Mucosa of gallbladder (tissue), 1 donor: ENCODE data around the gene KCNIP3. TPM values are rescaled to one million over a fixed set of nuclear protein-coding genes. Genes with fewer than 3 reads are reported as not detected.

Experiments used
- DNase-seq: peaks from one replicate; pipeline ENCODE4 v3.0.0-alpha.2; 2020; ENCODE audit warnings: low spot score
- total RNA-seq: library from RNA; stranded (reverse); gene quantifications from one replicate; pipeline ENCODE4 v1.2.1, GENCODE V29; 2021
- donor health status: DM: no; HTN: no; CAD: no.

Gene KCNIP3
- total RNA-seq, 1 donor from 2014 or later = 24.3 TPM

DNA sequence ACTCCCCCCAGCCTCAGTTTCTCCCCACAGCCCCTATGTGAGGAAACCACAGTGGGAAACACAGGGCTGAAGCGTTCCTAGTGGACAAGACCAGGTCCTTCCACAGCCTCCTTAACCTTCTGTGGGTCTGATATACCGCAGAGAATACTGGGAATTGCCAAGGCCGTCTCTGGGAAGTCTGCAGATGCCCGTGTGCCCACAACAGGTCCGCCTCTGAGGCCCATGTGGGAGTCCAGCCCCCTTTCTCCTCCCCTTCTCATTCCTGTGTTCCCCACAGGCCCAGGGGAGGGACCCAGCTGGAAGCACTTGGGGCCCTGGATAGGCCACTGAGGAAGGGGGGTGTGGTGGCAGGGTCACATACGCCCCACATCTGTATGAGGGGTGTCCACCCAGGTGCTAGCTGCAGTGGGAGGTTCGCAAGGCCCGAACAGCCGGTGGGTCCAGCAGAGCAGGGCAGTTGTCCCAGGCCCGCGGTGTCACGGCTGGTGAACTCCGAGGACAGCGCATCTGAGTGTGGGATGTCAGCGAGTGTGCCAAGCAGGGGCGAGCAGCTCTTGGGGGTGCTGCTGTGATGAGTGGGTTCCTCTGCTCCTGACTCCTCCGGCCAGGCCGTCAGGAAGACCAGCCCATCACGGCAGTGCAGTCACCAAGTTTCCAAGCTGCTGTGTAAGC, 2.4 kb upstream of the KCNIP3 start:
- DNase-seq = no peak

DNA sequence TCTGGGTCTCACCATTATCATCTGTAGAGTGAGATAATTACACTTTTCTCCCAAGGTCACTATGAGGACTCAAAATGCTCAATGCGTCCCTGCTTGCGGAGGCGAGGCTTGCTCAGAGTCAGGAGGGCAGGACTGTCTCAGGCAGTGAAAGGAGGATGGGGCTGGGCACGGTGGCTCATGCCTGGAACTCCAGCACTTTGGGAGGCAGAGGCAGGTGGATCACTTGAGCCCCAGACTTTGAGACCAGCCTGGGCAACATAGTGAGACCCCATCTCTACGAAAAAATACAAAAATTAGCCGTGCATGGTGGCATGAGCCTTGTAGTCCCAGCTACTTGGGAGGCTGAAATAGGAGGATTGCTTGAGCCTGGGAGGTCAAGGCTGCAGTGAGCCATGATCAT, 1.8 kb upstream of the KCNIP3 start:
- DNase-seq = no peak

DNA sequence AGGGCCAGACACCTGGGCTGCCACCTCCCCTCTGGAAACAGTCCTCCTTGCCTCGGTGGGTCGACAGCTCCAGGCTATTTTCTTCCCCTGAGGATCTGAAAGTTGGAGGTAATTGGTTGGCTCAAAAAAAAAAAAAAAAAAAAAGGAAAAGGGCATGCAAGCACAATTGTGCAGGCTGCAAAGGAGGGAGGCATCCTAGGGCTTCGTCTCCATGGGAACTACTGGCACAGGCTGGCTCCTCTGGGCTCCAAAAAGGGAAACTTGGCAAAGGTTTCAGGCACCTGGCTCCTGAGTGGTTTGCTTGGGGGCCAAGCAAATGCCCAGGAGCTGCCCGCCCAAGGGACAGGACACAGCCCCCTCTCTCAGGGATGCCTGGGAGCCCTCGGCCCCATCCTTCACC, 1.1 kb upstream of the KCNIP3 start:
- no peak for DNase-seq

DNA sequence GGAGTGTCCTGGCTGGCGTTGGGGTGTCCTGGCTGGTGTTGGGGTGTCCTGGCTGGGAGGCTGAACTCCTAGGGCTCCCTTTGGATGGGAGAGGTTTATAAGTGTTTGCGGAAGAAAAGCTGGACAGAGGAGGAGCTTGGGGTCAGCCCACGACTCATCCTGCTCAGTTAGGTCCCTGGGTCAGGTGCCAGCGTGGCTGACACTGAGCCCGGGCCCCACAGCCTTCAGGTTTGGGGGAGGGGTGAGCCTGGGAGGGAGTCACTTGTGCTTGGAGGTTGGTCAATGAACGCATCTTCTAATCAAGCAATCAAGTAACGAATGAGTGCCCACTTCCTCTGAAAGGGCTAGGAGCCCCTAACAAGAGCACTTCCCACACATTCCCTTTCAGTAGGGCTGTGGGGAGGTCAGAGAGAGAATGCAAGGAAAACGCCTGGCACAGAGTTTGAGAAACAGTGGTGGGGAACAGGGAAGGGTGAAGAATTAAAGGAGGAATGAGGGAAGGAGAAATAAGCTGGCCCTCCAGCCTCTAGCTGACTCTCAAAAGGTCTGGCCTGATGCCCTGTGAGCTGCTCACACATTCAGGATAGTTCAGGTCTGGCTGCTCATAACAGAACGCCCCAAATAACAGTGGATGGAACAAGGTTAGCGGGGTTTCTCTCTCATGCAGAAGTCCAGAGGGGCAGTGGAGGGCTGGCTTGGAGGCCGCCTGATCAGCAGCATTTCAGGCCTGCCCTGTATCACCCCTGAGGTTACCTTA, 670 bp downstream of the KCNIP3 start:
- DNase-seq = no peak

DNA sequence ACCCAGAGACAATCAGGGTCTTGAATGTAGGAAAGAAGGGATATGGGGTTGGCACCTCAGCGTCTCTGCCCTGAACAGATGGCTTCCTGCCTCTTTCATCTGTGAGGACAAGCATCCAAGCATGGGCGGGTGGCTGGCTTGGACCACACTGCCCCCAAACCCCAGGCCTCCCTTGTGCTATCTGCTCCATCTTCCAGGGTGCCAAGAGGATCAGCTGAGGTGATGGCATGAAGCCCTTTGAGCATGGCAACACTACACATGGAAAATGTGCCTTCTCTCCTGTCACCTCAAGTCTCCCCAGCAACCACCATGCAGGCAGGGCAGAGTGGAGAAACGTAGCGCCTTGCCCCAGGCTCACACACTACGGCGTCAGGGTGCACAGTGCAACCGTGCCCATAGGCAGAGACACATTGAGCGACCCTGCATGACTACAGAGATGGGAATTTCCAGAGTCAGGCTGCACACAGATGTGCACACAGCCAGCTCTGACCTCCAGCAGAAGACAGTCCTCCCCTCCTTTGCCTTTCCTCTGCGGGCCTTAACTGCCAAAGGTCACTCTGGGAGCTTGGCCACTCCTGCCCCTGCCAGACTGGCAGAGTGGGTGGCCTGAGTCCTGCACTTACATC, 1.5 kb downstream of the KCNIP3 start:
- no peak for DNase-seq

DNA sequence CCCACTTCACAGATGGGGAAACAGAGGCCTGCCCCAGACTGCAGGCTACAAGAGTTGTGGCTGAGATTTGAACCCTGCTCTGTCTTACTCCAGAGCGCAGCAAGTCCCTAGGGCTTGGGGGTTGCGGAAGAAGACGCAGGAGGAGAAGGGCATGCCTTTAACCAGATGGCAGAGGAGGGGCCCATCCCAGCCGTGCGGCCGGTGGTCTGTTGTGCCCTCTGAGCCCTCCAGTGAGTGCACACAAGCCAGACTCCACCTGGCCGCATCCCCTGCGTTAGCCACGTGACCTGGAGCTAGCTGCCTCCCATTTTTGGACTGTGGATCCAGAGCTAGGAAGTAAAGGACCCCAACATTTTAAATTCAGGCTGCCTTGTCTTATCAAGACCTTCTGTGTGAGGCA, 2.8 kb downstream of the KCNIP3 start:
- DNase-seq = no peak

DNA sequence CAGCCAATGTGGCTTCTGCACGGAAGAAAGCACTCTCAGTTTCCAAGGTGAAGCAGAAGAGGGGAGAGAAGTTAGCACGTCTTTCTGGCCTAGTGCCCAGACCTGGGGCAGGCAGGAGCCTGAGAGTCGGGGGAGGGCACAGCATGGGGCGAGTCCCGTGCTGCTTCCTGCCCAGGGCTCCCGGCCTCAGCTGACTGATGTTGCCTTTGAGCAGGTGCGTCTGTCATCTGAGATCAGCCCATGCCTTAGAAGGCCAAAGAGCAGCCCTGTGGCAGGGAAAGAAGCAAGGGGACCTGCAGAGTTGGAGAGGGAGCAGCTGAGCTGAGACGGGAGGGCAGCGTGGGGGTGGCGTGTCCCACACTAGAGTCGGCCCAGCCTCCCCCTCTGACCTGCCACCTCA, 3.3 kb downstream of the KCNIP3 start:
- DNase-seq = peak; percentile 61

DNA sequence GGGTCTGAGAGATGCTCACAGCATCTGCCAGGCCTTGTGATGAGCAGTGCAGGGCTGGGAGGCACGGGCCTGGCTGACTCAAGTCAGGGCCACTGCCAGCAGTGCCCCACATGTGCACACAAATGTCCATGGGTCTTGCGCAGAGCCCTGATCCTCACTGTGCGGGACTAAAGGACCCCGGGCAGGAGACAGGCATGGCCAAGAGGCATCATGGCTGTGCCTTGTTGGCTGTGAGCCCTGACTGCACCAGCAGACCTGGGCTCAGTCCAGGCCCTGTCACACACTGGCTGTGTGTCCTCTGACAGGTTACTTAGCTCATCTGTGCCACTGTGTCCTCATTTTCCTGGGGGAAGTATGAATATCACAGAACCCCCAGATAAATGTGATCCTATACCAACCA, 4.0 kb downstream of the KCNIP3 start:
- no peak for DNase-seq

DNA sequence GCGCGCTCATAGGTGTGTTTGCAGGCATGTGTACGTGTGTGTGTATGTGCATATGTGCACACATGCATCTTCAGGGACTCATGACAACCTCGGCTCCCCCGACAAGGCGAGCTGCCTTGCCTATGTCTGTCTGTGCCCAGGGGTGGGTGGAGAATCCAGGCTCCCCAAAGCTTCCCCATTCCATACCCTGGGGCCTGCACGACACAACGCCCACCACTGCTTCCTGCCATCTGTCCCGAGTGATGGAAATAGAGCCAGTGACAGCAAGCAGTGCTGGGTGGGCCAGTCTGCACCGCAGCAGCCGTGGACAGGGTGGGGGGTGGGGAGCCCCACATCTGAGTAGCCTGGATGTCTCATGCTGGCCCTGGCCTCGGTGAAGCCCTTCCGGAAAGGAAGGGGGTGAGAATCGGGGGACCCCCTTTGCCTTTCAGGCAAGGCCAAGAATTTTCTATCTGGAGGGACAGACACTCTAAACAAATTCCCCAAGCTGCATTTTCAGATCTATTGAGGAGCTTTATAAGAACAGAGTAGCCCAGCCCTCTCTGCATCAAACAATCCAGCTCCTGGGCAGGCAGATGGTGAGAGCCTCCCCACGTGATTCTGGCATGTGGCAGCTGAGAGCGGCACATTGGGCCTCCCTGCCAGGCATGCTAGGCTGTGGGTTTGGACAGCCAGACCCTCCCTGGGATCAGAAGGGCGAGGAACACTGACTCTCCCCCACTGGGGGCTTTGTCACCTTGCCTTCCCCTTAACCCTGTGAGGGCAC, 4.9 kb downstream of the KCNIP3 start:
- DNase-seq = no peak

DNA sequence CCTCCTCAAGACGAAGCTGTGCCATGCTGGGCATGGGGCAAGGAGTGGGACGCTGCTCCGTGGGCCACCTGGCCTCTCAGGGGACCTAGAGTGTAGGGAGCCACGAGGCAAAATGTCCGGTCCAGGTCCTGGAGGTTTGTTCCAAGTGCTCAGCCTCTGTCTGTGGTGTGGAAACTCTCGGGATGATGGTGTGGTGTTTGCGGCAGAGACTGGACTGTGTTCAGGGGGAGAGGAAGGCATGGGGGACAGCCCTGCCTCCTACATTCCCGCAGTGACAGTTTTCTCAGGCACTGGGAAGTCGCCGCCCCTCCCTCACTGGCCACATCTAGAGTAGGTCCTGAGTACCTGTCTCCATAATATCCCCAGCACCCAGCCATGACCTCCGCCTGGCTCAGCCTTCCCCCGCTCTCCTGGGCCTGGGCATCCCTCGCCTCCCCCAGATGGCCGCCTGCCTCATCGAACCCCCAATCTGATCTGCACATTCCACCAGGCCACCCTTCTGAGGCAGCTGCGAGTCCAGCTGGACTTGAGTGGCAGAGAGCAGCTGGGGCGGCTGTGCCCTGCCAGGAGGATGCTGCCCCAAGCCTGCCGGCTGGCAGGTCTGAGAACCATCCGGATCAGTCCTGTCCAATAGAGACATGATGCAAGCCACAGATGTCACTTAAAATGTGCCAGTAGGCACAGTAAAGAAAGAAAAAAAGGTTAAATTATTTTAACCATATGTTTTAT, 6.2 kb downstream of the KCNIP3 start:
- DNase-seq = no peak

DNA sequence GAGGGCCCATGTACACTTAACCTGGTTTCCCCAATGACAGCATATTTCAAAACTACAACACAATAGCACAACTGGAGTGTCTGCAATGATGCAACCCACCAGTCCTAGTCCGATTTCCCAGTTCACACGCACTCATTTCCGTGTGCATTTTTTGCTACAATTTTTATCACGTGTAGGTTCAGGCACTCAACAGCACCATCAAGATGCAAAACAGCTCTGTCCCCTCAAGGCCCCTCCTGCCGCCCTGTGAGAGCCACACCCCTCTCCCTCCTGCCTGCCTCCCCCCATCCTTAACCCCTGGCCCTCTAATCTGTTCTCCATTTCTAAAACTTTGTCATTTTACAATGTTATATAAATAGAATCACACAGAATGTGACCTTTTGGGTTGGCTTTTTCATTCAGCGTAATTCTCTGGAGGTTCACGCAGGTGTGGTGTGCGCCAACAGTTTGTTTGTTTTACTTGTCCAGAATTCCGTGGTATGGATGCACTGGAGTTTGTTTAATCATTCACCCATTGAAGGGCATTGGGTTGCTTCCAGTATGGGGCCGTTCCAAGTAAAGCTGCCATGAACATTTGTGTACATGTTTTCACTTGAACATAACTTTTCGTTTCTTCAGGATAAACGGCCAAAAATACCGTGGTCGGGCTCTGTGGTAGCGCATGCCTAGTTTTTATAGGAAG, 8.4 kb downstream of the KCNIP3 start:
- peak; percentile 82 for DNase-seq

DNA sequence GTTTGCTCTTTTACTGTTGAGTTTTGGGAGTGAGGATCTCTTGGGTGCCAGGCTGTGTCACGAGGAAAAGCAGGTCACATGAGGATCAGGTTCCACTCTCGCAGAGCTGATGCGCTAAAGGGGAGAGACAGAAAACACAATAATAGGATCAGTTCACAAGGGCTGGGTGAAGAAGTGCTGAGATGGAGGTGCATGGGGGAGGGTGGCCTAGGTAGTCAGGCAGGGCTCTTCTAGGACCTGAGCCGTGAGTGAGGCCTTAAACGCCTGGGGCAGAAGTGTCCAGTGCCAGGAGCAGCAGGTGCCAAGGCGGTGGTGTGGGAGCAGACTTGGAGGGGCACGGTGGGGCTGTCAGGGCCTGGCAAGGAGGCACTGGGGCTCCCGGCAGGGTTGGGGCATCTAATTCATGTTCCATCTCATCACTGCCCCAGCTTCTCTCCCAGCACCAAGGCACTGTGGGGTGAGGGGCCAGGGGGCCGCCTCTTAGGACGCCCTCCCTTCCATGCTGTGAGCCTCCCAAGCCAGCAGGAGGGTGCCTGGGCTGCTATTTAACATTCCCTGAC, 9.3 kb downstream of the KCNIP3 start:
- no peak for DNase-seq

DNA sequence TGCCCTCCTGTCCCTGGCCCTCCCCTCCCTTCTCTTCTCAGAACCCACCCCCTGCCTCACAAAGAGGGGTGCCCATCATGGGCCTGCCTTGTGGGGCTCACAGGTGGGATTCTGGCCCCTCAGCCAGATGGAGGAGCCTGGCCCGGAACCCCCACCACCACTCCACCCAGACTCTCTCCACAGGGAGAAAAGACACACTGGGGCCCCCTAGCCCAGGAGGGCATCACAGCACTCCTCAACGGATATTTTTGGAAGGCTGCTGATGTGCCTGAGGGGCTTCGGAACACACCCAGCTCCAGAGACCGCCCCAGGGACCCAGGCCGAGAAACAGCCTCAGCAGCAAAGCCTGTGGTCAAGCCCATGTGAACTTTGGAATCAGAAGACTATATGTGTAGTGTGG, 9.9 kb downstream of the KCNIP3 start:
- DNase-seq = no peak

DNA sequence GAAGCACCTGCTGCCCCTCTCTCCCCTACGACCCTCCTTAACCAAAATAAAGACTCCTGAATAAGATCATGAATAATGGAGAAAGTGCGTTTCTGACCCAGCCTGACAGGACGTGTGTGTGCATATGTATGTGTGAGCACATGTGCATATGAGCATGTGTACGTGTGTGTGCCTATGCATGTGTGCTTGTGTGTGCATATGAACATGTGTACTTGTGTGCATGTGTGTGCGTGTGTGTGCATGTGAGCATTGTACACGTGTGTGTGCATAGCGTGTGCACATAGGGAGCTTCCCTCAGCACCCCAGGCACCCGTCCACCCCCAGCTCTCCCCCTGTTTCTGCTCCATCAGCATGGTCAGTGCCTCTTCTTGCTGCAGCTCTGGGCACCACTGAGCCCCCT, 10.7 kb downstream of the KCNIP3 start:
- DNase-seq = no peak

DNA sequence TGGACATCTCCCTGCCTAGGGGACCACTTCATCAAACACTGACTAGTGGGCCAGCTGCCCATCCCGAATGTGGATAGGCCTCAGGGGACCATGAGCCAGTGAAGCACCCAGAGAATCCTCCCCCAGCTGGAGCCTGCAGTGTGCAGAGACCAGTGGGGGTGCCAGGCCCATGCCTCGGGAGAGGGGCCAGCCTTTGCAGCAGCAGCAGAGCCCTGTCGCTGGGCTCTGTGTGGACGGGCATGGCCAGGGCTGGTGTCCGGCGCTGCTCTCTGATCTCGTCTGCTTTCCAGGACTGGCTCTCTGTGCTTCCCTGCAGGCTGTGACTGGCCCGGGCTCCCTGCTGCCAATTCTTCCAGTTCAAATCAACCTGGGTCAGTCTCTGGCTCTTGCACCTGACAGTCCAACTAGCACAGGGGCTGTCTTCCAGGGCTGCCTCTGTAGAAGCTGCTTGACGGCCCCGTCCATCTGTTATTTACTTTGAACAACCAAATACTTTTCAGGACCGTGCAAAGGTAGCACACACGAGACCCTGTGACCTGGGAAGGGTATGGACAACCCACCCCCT, 11.4 kb downstream of the KCNIP3 start:
- DNase-seq = no peak

DNA sequence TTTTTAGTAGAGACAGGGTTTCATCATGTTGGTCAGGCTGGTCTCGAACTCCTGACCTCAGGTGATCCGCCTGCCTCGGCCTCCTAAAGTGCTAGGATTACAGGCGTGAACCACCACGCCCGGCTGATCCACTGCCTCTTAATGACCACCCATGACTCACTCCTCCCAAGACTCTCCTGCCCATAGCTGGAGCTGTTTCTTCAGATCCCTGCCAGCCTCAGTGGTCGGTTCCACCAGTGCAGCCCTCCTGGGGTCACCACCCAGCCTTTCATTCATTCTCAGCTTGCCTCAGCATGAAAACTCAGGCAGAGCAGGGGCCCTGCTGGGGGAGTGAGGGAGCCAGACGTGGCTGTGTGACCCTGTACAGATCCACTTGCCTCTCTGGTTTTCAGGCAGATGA, 12.5 kb downstream of the KCNIP3 start:
- no peak for DNase-seq

DNA sequence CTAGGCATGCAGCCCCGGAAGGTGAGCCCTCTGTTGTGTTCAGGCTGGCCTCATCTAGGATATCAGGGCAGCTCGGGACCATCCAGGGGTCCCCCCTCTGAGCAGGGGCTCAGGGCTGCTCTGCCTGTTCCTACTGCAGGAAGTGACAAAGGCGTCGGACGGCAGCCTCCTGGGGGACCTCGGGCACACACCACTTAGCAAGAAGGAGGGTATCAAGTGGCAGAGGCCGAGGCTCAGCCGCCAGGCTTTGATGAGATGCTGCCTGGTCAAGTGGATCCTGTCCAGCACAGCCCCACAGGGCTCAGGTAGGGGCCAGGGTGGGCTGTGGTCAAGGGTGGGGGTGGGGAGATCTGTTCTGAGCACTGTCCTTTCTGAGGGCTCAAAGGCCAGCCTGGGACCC, 13.1 kb downstream of the KCNIP3 start:
- DNase-seq = no peak

DNA sequence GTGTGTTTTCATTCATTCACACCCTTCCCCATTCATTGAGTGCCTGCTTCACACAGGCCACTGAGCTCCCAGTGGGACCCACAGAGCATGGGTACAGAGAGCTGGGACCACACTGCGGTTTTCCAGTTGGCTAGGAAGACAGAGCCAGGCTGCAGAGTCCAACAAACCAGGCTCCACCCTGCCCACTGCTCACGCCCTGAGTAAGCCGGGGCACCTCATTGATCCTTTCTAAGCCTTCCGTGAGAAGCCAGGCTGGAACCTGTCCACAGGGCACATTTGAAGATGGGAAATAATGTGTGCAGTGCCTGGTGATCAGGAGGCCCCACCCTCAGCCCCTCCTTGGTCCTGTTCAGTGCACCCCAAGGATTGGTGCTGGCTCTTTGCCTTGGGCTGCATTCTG, 13.5 kb downstream of the KCNIP3 start:
- DNase-seq = peak; percentile 83

DNA sequence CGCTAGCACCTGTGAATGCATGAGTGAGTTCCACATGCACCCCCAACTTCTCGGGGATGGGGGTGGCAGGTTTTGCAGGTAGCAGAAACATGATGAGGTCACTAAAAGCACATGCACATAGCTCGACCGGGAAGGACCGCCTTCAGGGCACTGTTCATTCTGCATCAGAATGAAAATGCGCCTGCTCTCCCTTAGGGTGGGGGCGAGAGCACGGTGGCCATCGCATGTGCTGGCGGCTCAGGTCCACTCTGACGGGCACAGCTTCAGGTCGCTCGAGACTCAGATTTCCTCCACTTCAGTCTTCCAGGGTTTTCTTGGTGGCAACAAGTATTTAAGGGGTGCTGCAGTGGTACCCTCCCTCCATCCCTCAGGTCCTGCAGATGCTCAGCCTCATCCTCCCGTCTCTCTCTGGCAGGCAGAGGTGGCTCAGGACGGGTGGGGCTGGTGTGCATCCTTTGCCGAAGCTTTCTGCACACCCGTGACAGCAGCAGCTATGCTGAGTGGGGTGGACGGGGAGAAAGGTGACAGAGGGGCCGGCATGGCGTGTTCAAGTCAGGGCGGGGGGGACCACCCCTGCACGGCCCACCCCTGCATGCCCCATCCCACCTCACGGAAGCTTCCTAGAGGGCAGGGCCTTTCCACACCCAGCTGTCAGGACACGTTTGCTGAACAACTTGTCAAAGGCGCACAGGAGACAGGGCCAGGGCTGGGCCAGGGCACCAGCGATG, 14.8 kb downstream of the KCNIP3 start:
- no peak for DNase-seq
